ENCODE measurements around the gene ZFAND3. TPM values are rescaled to one million over a fixed set of nuclear protein-coding genes. Genes with fewer than 3 reads are reported as not detected.

Gene ZFAND3
- total RNA-seq, 6 experiments from 2014 or later: 75.2 to 93.2 (median 87.0) TPM

- Mint-ChIP-seq H3K9me3 (no peaks in the 10 kb centered on the region), H3K27me3 (ENCODE audit: insufficient read depth) (peaks cover 2% of the 10 kb centered on the region; the same call in 1 of the 2 replicates), H3K27ac (no peak overlapping the region), H3K4me3 (no peak overlapping the region), H3K4me1 (ENCODE audit: low read depth) (peaks cover 7% of the 10 kb centered on the region), H3K36me3 (ENCODE audit: low read depth) (peaks cover 21% of the 10 kb centered on the region)
- no peak for TF ChIP-seq CTCF (IDR thresholded peaks at IDR 0.05)
- no peak for DNase-seq
These were observed 269.3 kb downstream of the ZFAND3 start for GRCh38 chr6:38088829-38089228.

DNA sequence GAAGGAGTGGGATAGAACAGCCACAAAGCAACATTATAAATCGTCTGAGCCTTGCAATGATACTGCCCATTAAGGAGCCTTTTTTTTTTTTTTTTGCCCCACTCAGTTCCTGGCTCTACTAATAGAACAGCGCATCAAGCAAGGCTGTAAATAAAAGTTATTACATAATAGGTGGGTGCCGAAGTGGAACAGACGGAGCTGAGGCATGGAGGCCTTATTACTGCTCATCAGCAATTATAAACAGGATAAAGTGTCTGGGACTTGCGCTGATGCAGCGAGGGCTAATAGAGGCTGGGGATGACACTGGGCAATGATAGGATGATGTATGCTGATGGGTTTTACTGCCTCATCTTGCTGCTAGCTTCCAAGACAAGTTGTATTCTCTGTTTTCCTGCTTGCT lies 272.1 kb downstream of the ZFAND3 start:
- TF ChIP-seq CTCF (IDR thresholded peaks at IDR 0.05): no peak
- Mint-ChIP-seq H3K27me3 (ENCODE audit: insufficient read depth) (peaks cover 2% of the 10 kb centered on the region), H3K4me1 (ENCODE audit: low read depth) (peaks cover 3% of the 10 kb centered on the region; the same call in 1 of the 2 replicates), H3K9me3 (no peaks in the 10 kb centered on the region), H3K36me3 (ENCODE audit: low read depth) (peaks cover 12% of the 10 kb centered on the region), H3K27ac (no peak overlapping the region), H3K4me3 (no peak overlapping the region)
- no peak for DNase-seq

GRCh38 chr6:38092465-38092864 lies 272.9 kb downstream of the ZFAND3 start:
- H3K4me1 Mint-ChIP-seq (ENCODE audit: low read depth): peaks cover 6% of the 10 kb centered on the region; the same call in 1 of the 2 replicates
- no peak overlapping the region for H3K27ac Mint-ChIP-seq
- no peaks in the 10 kb centered on the region for H3K9me3 Mint-ChIP-seq
- TF ChIP-seq CTCF (IDR thresholded peaks at IDR 0.05): no peak
- H3K36me3 Mint-ChIP-seq (ENCODE audit: low read depth): peaks cover 6% of the 10 kb centered on the region
- no peak for DNase-seq
- H3K4me3 Mint-ChIP-seq: no peak overlapping the region
- peaks cover 2% of the 10 kb centered on the region; the same call in 1 of the 2 replicates for H3K27me3 Mint-ChIP-seq (ENCODE audit: insufficient read depth)

- Mint-ChIP-seq H3K27me3 (ENCODE audit: insufficient read depth) (peaks cover 2% of the 10 kb centered on the region; the same call in 1 of the 2 replicates), H3K4me3 (no peak overlapping the region), H3K4me1 (ENCODE audit: low read depth) (peaks cover 6% of the 10 kb centered on the region; the same call in 1 of the 2 replicates), H3K36me3 (ENCODE audit: low read depth) (peaks cover 5% of the 10 kb centered on the region; the same call in 1 of the 2 replicates), H3K27ac (no peak overlapping the region), H3K9me3 (no peaks in the 10 kb centered on the region)
- DNase-seq: no peak
- TF ChIP-seq CTCF (IDR thresholded peaks at IDR 0.05): no peak
These were observed 273.4 kb downstream of the ZFAND3 start for GRCh38 chr6:38092964-38093363.

DNA sequence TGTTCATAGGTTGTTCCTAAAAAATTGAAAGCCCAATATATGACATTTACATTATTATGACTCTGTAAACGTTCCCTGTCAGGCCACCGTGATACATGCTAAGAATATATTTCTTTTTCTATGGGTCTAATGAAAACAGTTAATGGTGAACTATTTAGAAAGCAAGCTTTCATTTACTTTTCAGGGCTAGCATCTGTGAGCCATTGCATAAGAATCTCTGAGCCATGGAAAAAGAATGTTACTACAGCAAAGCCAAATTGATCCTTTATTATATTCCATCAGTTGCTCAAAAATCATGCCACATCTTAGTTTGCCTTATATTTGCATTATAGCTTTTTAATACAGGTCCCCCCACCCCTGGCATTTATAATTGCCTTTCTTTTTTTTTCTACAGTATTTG lies 275.5 kb downstream of the ZFAND3 start:
- peaks cover 5% of the 10 kb centered on the region; the same call in 1 of the 2 replicates for H3K36me3 Mint-ChIP-seq (ENCODE audit: low read depth)
- no peaks in the 10 kb centered on the region for H3K9me3 Mint-ChIP-seq
- H3K4me3 Mint-ChIP-seq: peak overlapping the region; percentile 59
- H3K27me3 Mint-ChIP-seq (ENCODE audit: insufficient read depth): no peaks in the 10 kb centered on the region; the same call in 1 of the 2 replicates
- no peak for TF ChIP-seq CTCF (IDR thresholded peaks at IDR 0.05)
- peak; percentile 44 for DNase-seq
- peak overlapping the region; percentile 73 for H3K27ac Mint-ChIP-seq
- H3K4me1 Mint-ChIP-seq (ENCODE audit: low read depth): peaks cover 6% of the 10 kb centered on the region; the same call in 1 of the 2 replicates
